ENCODE data around the gene KIF3C.
"Not testable (repeated sequence)": the region's sequence is repeated elsewhere in the genome, so short reads cannot be mapped to it uniquely, and the experiment has no call there.

KIF3C gene

DNA sequence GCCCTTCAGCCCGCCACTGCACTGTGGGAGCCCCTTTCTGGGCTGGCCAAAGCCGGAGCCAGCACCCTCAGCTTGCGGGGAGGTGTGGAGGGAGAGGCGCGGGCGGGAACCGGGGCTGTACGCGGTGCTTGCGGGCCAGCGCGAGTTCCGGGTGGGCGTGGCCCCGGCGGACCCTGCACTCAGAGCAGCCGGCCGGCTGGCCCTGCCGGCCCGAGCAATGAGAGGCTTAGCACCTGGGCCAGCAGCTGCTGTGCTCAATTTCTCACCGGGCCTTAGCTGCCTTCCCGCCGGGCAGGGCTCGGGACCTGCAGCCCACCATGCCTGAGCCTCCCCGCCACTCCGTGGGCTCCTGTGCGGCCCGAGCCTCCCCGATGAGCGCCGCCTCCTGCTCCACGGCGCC lies 66.9 kb downstream of the KIF3C start:
- not testable (repeated sequence) for DNase-seq

- not testable (repeated sequence) for DNase-seq
Observed at GRCh38 chr2:25913696-25913973, 68.7 kb downstream of the KIF3C start.

DNA sequence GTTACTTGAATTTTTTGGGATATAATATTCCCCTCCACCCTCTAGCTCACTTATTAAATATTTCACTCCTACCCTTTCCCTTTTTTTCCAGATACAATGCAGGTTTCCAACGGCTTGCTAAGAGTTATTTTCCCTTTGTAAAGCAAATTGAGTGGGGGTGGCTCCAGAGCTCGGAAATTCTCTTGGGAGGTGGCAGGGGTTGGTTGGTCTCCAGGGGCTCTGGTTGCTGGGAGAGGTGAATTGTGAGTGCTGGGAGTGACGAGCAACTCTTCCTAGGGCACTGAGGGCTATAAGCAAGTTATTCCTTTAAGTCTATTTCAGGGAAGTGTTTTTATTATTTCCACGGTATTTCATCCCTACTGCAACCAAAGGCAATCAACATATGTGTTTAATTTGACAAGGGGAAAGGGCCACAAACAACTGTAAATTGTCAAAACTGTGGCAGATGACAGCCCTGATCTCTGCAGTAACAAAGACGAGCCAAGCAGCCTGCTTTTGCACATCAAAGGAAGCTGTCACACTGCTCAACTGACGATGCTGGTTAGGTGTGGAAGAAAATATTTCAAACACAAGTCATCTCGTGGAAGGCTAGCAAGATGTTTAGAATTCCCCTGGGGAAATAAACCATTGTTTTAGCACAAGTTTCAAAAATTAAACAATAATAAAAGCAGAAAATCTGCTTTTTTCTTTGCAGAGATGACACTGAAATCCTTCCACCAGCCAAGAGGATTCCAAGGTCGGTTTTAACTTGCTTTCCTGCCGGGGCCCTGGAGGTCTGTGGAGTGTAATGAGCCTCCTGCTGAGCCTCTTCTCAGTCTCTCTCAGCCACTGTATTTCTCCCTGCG lies 69.2 kb downstream of the KIF3C start:
- DNase-seq: no peak

DNA sequence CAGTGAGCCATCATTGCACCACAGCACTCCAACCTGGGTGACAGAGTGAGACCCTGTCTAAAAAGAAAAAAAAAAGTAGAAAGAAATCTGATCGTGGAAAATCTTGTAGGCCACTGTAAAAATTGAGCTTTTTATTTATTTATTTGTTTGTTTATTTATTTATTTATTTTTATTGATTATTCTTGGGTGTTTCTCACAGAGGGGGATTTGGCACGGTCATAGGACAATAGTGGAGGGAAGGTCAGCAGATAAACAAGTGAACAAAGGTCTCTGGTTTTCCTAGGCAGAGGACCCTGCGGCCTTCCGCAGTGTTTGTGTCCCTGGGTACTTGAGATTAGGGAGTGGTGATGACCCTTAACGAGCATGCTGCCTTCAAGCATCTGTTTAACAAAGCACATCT lies 72.7 kb downstream of the KIF3C start:
- DNase-seq: not testable (repeated sequence)

DNA sequence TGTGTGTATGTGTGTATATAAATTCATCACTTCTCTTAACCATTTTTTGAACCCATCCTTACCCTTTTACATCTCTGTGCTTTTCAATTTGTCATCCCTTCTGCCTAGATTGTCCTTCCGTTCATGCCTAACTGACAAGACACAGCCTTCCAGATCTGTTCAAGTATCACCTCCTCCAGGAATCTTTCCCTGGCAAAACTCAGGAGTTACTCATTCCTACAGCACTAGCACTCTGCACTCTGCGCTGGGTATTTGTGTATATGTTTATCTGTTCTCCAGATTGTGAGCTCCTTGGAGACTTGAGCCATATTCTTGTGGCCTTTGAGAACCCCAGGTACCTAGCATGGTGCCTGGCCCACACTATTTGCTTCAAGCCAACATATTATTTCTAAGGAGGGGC lies 77.2 kb downstream of the KIF3C start:
- no peak for DNase-seq

DNA sequence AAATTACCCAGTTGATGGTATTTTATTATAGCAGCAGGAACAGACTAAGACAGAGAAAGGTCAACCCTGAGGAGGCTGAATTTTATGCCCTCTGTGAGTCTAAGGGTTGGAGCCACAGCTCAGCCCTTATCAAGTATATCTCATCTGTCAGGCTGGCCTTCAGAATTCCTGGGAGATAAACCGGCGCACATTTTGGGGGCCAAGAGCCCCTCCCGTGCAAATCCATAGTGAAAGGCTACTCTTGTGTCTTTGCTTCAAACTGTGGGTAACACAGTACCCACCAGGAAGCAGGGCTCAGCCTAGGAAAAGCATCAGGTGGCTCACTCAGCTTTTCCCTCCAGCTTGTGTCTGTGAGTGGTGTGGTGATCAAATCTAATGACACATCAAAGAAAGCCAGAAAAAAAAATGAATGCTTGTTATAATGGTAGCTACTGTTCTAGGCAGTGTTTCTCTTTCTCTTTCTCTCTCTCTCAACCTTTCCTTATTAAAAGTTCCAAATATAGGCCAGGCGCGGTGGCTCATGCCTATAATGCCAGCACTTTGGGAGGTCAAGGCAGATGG lies 79.0 kb downstream of the KIF3C start:
- no peak for DNase-seq

GRCh38 chr2:25899404-25899970 lies 82.8 kb downstream of the KIF3C start:
- DNase-seq: no peak

- no peak for DNase-seq
Observed at GRCh38 chr2:25897506-25897905, 84.8 kb downstream of the KIF3C start.

DNA sequence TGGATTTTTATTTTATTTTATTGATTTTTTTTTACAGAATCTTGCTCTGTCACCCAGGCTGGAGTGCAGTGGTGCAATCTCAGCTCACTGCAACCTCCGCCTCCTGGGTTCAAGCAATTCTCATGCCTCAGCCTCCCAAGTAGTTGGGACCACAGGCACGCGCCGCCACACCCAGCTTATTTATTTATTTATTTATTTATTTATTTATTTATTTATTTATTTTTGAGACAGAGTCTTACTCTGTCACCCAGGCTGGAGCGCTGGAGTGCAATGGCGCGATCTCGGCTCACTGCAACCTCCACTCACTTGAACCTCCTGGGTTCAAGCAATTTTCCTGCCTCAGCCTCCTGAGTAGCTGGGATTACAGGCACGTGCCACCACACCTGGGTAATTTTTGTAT lies 86.0 kb downstream of the KIF3C start:
- DNase-seq: not testable (repeated sequence)

DNA sequence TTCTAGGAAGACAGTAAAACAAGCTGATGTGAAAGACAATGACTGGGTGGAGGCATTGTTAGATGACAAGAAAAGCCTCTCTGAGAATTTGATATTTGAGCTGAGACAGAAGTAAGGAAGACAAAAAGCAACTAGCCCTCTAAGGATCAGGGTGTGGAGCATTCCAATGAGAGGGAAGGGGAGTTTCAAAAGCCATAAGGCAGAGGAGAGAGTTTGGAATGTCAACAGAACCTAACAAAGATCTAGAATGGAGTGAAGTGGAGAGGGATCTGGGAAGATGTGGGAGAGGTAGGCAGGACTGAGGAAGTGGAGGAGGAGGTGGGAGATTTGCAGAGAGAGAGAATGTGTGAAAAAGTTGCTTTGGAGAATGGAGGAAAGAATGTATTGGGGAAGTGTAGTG lies 86.7 kb downstream of the KIF3C start:
- DNase-seq: no peak

- DNase-seq: no peak
Observed at GRCh38 chr2:25895018-25895417, 87.3 kb downstream of the KIF3C start.

GRCh38 chr2:25894135-25894830 lies 88.0 kb downstream of the KIF3C start:
- DNase-seq: no peak

DNA sequence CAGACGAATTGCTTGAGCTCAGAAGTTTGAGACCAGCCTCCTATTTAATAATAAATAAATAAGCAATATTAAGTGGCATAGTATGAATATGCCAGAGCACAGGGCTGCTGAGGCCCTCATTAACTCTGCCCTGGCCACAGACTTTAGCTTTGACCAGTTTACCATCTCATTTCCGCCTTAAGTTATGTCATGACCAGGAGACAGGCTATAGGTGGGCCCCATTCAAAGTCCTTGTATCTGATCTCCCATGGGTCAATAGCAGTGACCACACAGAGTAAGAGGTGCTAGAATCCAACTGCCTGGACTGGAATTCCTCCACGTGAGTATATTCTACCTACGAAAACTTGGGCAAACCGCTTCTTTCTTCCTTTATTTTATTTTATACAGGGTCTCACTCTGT lies 90.6 kb downstream of the KIF3C start:
- DNase-seq: no peak

GRCh38 chr2:25887624-25888242 lies 94.6 kb downstream of the KIF3C start:
- DNase-seq: no peak

DNA sequence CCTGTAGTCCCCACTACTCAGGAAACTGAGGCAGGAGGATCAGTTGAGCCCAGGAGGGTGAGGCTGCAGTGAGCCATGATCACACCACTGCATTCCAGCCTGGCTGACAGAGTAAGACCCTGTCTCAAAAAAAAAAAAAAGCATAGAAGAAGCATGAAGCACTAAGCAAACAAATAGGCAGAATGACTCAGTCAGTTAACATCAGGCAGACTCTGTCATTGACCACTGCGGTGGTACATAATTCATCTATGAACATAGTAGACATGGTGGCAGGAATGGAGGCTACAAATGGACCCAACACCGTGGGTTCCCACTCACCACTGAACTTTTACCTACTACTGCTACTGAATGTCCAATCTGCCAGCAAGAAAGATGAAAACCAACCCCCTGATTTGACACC lies 96.4 kb downstream of the KIF3C start:
- DNase-seq: no peak

GRCh38 chr2:25881764-25882163 lies 100.5 kb downstream of the KIF3C start:
- no peak for DNase-seq

- DNase-seq: no peak
Observed at GRCh38 chr2:25879133-25879730, 103.1 kb downstream of the KIF3C start.

DNA sequence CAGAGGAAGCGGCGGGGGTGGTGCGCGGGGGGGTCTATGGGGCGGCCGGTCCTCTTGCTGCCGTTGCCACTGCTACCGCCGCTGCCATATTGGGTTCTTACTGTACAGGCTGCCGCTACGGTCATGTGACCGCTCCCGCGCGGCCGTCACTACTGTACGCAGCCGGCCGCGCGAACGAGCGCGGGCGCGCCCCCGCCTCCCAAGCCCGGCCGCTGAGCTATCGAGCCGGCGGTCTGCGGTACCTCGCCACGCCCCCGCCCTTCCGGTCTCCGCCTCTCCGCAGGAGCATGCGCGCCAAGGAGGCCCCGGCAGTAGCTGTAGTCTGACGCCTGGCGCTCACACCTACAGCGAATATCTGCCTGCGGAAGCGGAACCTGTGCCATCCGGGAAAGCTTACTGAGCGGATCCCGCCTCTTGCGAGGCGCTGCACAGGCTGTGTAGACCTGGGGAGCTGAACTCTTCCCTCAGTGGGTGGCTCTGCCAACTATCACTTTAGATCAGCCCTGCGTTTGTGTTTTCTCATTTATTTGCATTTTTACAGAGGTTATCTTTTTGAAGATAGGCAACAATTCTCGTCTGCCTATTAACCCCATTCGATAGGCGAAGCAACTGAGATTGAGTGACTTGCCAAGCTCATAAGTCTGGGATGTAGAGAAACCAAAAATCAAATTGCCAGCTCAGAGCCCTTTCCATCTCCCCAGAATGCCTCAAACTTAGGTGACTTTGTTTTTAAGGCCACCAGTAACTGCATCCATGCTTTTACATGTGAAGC lies 103.8 kb downstream of the KIF3C start, which contains the start of gene ASXL2:
ASXL2 (minus strand) TSS at position 127 of the 772 bp plus-strand sequence. CDS start 265 bp downstream, outside the sequence.
- peak; percentile 96 for DNase-seq

DNA sequence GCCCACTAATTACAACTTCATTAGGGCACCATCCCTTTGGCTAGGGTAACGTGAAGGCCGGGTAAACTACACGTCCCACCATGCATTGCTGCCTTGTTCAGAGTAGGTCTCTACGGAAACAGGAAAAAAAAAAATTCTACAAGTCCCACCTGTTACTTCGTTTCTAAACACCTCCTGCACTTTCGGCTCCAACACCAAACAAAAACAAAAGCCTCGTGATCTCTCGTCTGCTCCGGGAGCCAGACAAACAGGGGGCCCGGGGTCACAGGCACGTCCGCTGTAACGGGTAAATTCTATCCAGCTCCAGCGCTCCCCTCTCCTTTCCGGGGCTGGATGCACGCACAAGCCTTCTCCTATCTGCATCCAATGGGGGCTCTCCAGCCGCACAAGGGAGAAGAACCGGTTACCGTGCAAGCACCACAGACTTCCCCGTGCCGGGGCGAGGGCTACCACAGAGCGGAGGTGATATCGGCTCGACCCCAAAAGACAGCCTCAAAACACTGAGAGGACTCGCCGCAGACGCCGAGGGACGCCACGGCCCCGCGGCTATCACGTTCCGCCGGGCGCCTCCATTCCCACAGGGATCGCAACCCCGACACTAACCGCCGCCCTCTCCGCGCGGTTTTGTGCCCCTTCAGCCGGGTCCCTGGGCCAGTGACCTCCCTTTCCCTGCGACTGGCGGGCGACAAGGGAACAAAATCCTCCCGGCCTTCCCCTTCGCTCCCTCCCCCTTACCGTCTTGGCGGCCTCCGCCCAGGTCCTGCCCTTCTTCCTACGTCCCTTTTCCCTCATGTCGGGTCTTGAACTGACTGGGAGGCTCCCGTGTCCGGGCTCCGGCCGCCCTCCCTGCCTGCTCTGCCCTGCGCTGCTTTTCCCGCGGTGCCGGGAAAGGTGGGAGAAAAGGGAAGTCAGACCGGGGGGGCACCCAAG lies 104.6 kb downstream of the KIF3C start:
- peak; percentile 36 for DNase-seq
